DND-41 (cell line): ENCODE results near the gene DLL3.
"Not testable (repeated sequence)": the region's sequence is repeated elsewhere in the genome, so short reads cannot be mapped to it uniquely, and the experiment has no call there.

Experiments
- ATAC-seq: fragments of 200-7000 bp; cut with Tn5 transposase; 3 replicates; pipeline ENCODE4 v1.9.1; 2021; ENCODE audit warnings: low read depth; ENCODE audit not compliant: insufficient read depth
- DNase-seq: peaks from one replicate; pipeline ENCODE4 v3.0.0-alpha.2; 2020
- H2AFZ ChIP-seq: 2 replicates; pipeline ENCODE4 v1.6.0; 2012; ENCODE audit warnings: low read depth, low read length
- H3K27ac ChIP-seq: 2 replicates; pipeline ENCODE4 v1.5.1; 2012; ENCODE audit warnings: low read length, inconsistent platforms
- H3K27me3 ChIP-seq: fragments of 200-600 bp; sonication (generic); 2 replicates; pipeline ENCODE4 v1.6.0; 2012; ENCODE audit warnings: low read length, mild to moderate bottlenecking, inconsistent platforms; ENCODE audit not compliant: insufficient read depth, poor library complexity
- H3K36me3 ChIP-seq: 2 replicates; pipeline ENCODE4 v1.5.1; 2012; ENCODE audit warnings: low read length, inconsistent platforms; ENCODE audit not compliant: insufficient read depth
- H3K4me1 ChIP-seq: 2 replicates; pipeline ENCODE4 v1.5.1; 2012; ENCODE audit warnings: mild to moderate bottlenecking, low read length; ENCODE audit not compliant: insufficient read depth
- H3K4me2 ChIP-seq: 2 replicates; pipeline ENCODE4 v1.6.0; 2012; ENCODE audit warnings: mild to moderate bottlenecking, moderate library complexity, low read length, inconsistent platforms; ENCODE audit not compliant: insufficient read depth
- H3K4me3 ChIP-seq, 2 experiments: fragments of 200-600 bp in 1 of 2; shearing (Covaris generic) in 1 of 2; 2 replicates each; pipeline ENCODE4 v1.5.1; 2012 to 2016; ENCODE audit warnings: inconsistent platforms in 2 of 2, low read length in 2 of 2, mild to moderate bottlenecking in 2 of 2, low read depth in 1 of 2, moderate library complexity in 1 of 2
- H3K79me2 ChIP-seq: 2 replicates; pipeline ENCODE4 v1.6.0; 2012; ENCODE audit warnings: low read length, inconsistent platforms; ENCODE audit not compliant: insufficient read depth
- H3K9ac ChIP-seq: 2 replicates; pipeline ENCODE4 v1.6.0; 2012; ENCODE audit warnings: low read depth, mild to moderate bottlenecking, inconsistent platforms, low read length, moderate library complexity
- H3K9me3 ChIP-seq: 2 replicates; pipeline ENCODE4 v1.5.1; 2012; ENCODE audit warnings: low read length, moderate library complexity, mild to moderate bottlenecking, inconsistent platforms; ENCODE audit not compliant: insufficient read depth, severe bottlenecking
- H4K20me1 ChIP-seq: 2 replicates; pipeline ENCODE4 v1.6.0; 2012; ENCODE audit warnings: low read length; ENCODE audit not compliant: insufficient read depth
- CTCF ChIP-seq: IDR thresholded peaks from 2 replicates; pipeline ENCODE4 v1.5.1; 2012; ENCODE audit warnings: borderline replicate concordance, low read length, moderate library complexity, mild to moderate bottlenecking; ENCODE audit not compliant: poor library complexity, severe bottlenecking; ENCODE audit errors: extremely low read depth
- EZH2 ChIP-seq: IDR thresholded peaks from 3 replicates; pipeline ENCODE4 v1.6.1; 2012; ENCODE audit warnings: borderline replicate concordance, low read depth, mild to moderate bottlenecking, moderate library complexity, low read length, inconsistent platforms; ENCODE audit not compliant: severe bottlenecking

DLL3 gene

DNA sequence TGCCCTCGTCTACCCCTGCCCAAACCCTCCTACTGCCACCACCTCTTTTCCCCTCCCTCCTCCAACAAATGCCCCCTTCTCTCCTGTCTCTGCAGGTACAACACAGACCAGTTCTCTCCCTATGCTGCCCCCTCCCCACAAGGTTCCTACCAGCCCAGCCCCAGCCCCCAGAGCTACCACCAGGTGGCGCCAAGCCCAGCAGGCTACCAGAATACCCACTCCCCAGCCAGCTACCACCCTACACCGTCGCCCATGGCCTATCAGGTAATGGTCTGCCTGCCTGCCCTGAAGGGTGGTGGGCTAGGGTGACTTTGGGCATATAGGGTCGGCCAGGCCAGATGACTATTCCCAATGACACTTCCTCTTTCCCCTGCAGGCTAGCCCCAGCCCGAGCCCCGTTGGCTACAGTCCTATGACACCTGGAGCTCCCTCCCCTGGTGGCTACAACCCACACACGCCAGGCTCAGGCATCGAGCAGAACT is 24.6 kb upstream of the DLL3 start:
- no peaks in the 10 kb centered on the region for H3K27me3 ChIP-seq
- H3K9me3 ChIP-seq = no peaks in the 10 kb centered on the region
- ATAC-seq (peak; percentile 93), DNase-seq (peak; percentile 78)
- H3K4me1 ChIP-seq = no peaks in the 10 kb centered on the region
- peaks cover 73% of the 10 kb centered on the region for H3K36me3 ChIP-seq
- no peak overlapping the region for H3K4me2 ChIP-seq
- no peak overlapping the region for H2AFZ ChIP-seq
- peak; percentile 90 for TF ChIP-seq CTCF
- TF ChIP-seq EZH2 = no peak
- no peak overlapping the region for H3K27ac ChIP-seq
- no peak overlapping the region for H3K9ac ChIP-seq
- H3K4me3 ChIP-seq = no peak overlapping the region
- no peaks in the 10 kb centered on the region for H3K79me2 ChIP-seq
- H4K20me1 ChIP-seq = peaks cover 5% of the 10 kb centered on the region

- ATAC-seq = no peak
- no peak overlapping the region for H3K9ac ChIP-seq
- no peak overlapping the region for H2AFZ ChIP-seq
- H3K4me3 ChIP-seq = no peak overlapping the region
- no peak for DNase-seq
- TF ChIP-seq EZH2 (no peak), CTCF (no peak)
- H3K36me3 ChIP-seq = peaks cover 57% of the 10 kb centered on the region
- no peaks in the 10 kb centered on the region for H3K27me3 ChIP-seq
- no peaks in the 10 kb centered on the region for H3K9me3 ChIP-seq
- H3K27ac ChIP-seq = no peak overlapping the region
- no peak overlapping the region for H3K4me2 ChIP-seq
- peaks cover 5% of the 10 kb centered on the region for H4K20me1 ChIP-seq
- H3K4me1 ChIP-seq = peaks cover 8% of the 10 kb centered on the region
- H3K79me2 ChIP-seq = peaks cover 1% of the 10 kb centered on the region
Measured at GRCh38 chr19:39475748-39476147, 23.0 kb upstream of the DLL3 start.

DNA sequence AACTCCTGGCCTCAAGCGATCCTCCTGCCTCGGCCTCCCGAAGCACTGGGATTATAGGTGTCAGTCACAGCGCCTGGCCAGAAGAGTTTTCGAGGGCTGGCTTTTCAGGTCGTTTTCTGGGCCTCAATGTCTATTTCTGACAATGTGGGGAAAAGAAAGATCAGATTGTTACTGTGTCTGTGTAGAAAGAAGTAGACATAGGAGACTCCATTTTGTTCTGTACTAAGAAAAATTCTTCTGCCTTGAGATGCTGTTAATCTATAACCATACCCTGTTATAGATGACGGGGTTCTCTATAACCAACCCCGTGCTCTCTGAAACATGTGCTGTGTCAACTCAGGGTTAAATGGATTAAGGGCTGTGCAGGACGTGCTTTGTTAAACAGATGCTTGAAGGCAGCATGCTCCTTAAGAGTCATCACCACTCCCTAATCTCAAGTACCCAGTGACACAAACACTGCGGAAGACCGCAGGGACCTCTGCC is 19.4 kb upstream of the DLL3 start:
- not testable (repeated sequence) for DNase-seq, ATAC-seq, H3K4me2 ChIP-seq, H3K9ac ChIP-seq, H3K27me3 ChIP-seq, H4K20me1 ChIP-seq, H3K27ac ChIP-seq, H3K4me3 ChIP-seq, H3K9me3 ChIP-seq, H2AFZ ChIP-seq
- peaks cover 25% of the 10 kb centered on the region for H3K4me1 ChIP-seq
- peaks cover 34% of the 10 kb centered on the region for H3K36me3 ChIP-seq
- H3K79me2 ChIP-seq = peaks cover 29% of the 10 kb centered on the region

DNA sequence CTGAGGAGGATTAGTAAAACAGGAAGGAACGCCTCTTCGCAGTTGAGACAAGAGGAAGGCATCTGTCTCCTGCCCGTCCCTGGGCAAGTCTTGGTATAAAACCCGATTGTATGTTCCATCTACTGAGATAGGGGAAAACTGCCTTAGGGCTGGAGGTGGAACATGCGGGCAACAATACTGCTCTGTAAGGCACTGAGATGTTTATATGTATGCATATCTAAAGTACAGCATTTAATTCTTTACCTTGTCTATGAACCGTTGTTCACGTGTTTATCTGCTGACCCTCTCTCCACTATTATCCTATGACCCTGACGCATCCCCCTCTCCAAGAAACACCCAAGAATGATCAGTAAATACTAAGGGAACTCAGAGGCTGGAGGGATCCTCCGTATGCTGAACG is 18.8 kb upstream of the DLL3 start:
- Histone ChIP-seq H4K20me1 (no peaks in the 10 kb centered on the region), H3K79me2 (peaks cover 31% of the 10 kb centered on the region), H3K27ac (peak overlapping the region; percentile 91), H3K4me1 (peaks cover 25% of the 10 kb centered on the region), H3K36me3 (peaks cover 32% of the 10 kb centered on the region), H3K9me3 (no peaks in the 10 kb centered on the region), H3K9ac (peak overlapping the region; percentile 73), H2AFZ (peak overlapping the region; percentile 81), H3K27me3 (no peaks in the 10 kb centered on the region), H3K4me2 (peak overlapping the region; percentile 71), H3K4me3 (peak overlapping the region; percentile 42 to 68; a peak in 3 of 4 replicates)
- ATAC-seq = no peak
- DNase-seq = no peak
- TF ChIP-seq CTCF (no peak), EZH2 (no peak)
